ENCODE data around the gene IFIT3. TPM values are rescaled to one million over a fixed set of nuclear protein-coding genes. Genes with fewer than 3 reads are reported as not detected.

IFIT3 gene
- total RNA-seq, 6 experiments from 2014 or later, result 11.5 to 18.6 (median 18.0) TPM

GRCh38 chr10:89357975-89358374, 30.2 kb downstream of the IFIT3 start:
- no peak overlapping the region for H3K4me3 Mint-ChIP-seq
- H3K4me1 Mint-ChIP-seq (ENCODE audit: low read depth), result peaks cover 64% of the 10 kb centered on the region

GRCh38 chr10:89360157-89360556, 32.4 kb downstream of the IFIT3 start:
- no peak for DNase-seq
- TF ChIP-seq CTCF (IDR thresholded peaks at IDR 0.05), result no peak
- Mint-ChIP-seq H3K27me3 (ENCODE audit: insufficient read depth) (peaks cover 2% of the 10 kb centered on the region; the same call in 1 of the 2 replicates), H3K4me1 (ENCODE audit: low read depth) (peaks cover 49% of the 10 kb centered on the region), H3K9me3 (no peaks in the 10 kb centered on the region), H3K36me3 (ENCODE audit: low read depth) (no peaks in the 10 kb centered on the region), H3K4me3 (no peak overlapping the region), H3K27ac (no peak overlapping the region)

More at GRCh38 chr10:89357975-89358374, 30.2 kb downstream of the IFIT3 start:
- TF ChIP-seq CTCF (IDR thresholded peaks at IDR 0.05), result no peak
- Mint-ChIP-seq H3K36me3 (ENCODE audit: low read depth) (peaks cover 9% of the 10 kb centered on the region), H3K27me3 (ENCODE audit: insufficient read depth) (no peaks in the 10 kb centered on the region), H3K9me3 (no peaks in the 10 kb centered on the region; the same call in 1 of the 2 replicates), H3K27ac (no peak overlapping the region)
- DNase-seq, result no peak

- peaks cover 6% of the 10 kb centered on the region; the same call in 1 of the 2 replicates for H3K9me3 Mint-ChIP-seq
- no peak for TF ChIP-seq CTCF (IDR thresholded peaks at IDR 0.05)
- H3K4me1 Mint-ChIP-seq (ENCODE audit: low read depth), result peaks cover 29% of the 10 kb centered on the region
- H3K36me3 Mint-ChIP-seq (ENCODE audit: low read depth), result no peaks in the 10 kb centered on the region
- H3K4me3 Mint-ChIP-seq, result no peak overlapping the region
- peaks cover 2% of the 10 kb centered on the region; the same call in 1 of the 2 replicates for H3K27me3 Mint-ChIP-seq (ENCODE audit: insufficient read depth)
- DNase-seq, result no peak
- no peak overlapping the region for H3K27ac Mint-ChIP-seq
Observed at GRCh38 chr10:89362929-89363328, 35.1 kb downstream of the IFIT3 start.

GRCh38 chr10:89363729-89364442, 36.1 kb downstream of the IFIT3 start:
- no peaks in the 10 kb centered on the region for H3K36me3 Mint-ChIP-seq (ENCODE audit: low read depth)
- H3K4me3 Mint-ChIP-seq, result no peak overlapping the region
- peaks cover 6% of the 10 kb centered on the region; the same call in 1 of the 2 replicates for H3K9me3 Mint-ChIP-seq
- DNase-seq, result no peak
- H3K4me1 Mint-ChIP-seq (ENCODE audit: low read depth), result peaks cover 36% of the 10 kb centered on the region
- H3K27ac Mint-ChIP-seq, result no peak overlapping the region
- H3K27me3 Mint-ChIP-seq (ENCODE audit: insufficient read depth), result peaks cover 2% of the 10 kb centered on the region; the same call in 1 of the 2 replicates
- TF ChIP-seq CTCF (IDR thresholded peaks at IDR 0.05), result no peak

GRCh38 chr10:89364531-89364930, 36.7 kb downstream of the IFIT3 start:
- no peak for DNase-seq
- peaks cover 42% of the 10 kb centered on the region for H3K4me1 Mint-ChIP-seq (ENCODE audit: low read depth)
- H3K27me3 Mint-ChIP-seq (ENCODE audit: insufficient read depth), result peaks cover 2% of the 10 kb centered on the region; the same call in 1 of the 2 replicates
- no peak overlapping the region for H3K4me3 Mint-ChIP-seq
- H3K27ac Mint-ChIP-seq, result no peak overlapping the region
- H3K36me3 Mint-ChIP-seq (ENCODE audit: low read depth), result no peaks in the 10 kb centered on the region
- TF ChIP-seq CTCF (IDR thresholded peaks at IDR 0.05), result no peak
- H3K9me3 Mint-ChIP-seq, result peaks cover 6% of the 10 kb centered on the region; the same call in 1 of the 2 replicates

Measured in HFFc6 (cell line).